ENCODE measurements around the gene PDILT. TPM values are rescaled to one million over a fixed set of nuclear protein-coding genes. Genes with fewer than 3 reads are reported as not detected.
"Not testable (repeated sequence)": the region's sequence is repeated elsewhere in the genome, so short reads cannot be mapped to it uniquely, and the experiment has no call there.

Gene PDILT
- total RNA-seq: not detected

GRCh38 chr16:20404637-20405036 is at the start of gene PDILT:
Gene PDILT (minus strand): TSS chr16:20404737. CDS start chr16:20399300, 5,437 bp downstream.
- intact Hi-C loops (cut with DNase I): no loop called here

DNA sequence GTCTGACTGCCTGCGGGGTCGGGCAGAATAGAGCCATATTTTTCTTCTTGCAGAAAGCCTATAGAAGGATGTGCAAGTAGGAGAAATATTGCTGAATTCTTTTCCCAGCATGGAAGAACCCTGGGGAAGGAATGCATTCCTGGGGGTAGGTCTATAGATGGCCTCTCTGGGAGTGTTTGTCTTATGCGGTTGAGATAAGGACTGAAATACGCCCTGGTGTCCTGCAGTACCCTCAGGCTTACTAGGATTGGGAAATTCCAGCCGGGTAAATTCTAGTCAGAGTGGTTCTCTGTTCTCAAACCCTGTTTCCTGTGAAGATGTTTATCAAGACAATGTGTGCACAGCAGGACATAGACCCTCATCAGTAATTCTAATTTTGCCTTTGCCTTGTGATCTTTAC is 49.1 kb upstream of the PDILT start:
- intact Hi-C loops (cut with DNase I); DNase-seq (ENCODE audit: low spot score); ATAC-seq: not testable (repeated sequence)

More at GRCh38 chr16:20404637-20405036, at the start of gene PDILT:
- ATAC-seq: no peak
- DNase-seq (ENCODE audit: low spot score): no peak

GRCh38 chr16:20451364-20451763 is 46.8 kb upstream of the PDILT start, which contains the start of gene ACSM2A:
Gene ACSM2A (plus strand): TSS chr16:20451521. CDS start chr16:20460115, 8,594 bp downstream.
- DNase-seq (ENCODE audit: low spot score); intact Hi-C loops (cut with DNase I); ATAC-seq: not testable (repeated sequence)

DNA sequence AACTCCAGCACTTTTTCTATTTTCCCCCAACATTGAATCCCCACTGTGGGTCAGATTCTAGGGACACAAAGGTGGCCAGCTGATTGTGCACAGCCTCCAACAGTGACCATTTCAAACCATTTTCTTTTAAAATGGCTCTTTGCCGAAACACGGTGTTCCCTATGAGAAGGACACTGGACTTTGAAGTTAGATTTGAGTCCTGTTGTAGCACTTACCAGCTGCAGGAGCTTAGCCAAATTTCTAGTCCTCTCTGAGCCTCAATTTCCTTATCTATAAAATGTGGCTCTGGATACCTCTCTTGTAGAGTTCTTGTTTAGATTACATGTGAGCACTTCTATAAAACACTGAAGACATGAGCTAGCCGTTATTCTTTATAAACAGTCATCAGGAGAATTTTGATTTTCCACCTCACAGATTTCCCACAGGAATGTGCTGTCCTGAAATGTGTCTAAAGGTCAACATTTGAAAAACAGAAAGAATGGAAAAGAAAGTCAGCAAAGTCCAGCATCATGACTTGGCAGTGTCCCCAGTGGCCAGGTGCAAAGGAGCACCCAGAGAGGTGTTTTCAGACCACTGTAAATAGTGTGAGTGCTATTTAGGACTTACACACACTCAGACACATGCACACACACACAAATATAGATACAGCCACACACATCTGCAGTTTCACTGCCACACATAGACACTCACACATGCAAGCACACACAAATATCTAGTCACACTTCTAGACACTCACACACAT is 42.3 kb upstream of the PDILT start:
- intact Hi-C loops (cut with DNase I); DNase-seq (ENCODE audit: low spot score); ATAC-seq: not testable (repeated sequence)

GRCh38 chr16:20441859-20442258 is 37.3 kb upstream of the PDILT start:
- DNase-seq (ENCODE audit: low spot score); intact Hi-C loops (cut with DNase I); ATAC-seq: not testable (repeated sequence)

- intact Hi-C loops (cut with DNase I): no loop called here
- ATAC-seq (no peak), DNase-seq (ENCODE audit: low spot score) (no peak)
These were observed 36.7 kb upstream of the PDILT start for GRCh38 chr16:20441191-20441590.

GRCh38 chr16:20440731-20441130 is 36.2 kb upstream of the PDILT start:
- DNase-seq (ENCODE audit: low spot score); ATAC-seq; intact Hi-C loops (cut with DNase I): not testable (repeated sequence)

DNA sequence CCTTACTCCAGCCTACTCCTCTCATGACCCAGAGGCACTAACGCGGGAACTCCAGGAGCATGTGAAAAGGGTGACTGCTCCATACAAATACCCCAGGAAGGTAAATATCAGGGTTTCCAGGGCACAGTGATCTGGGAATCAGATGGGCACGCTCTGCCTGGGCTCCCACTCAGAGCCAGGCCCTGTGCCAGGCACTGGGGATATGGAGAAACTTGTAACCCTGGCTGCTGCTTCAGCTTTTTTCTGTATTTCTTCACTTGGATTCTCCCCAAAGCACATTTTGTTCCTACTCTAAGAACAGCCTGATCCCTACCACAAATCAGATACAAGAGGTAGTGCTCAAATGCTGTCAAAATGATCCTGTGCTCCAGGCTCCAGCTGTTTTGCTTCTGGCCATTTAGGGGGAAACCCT is 35.3 kb upstream of the PDILT start:
- intact Hi-C loops (cut with DNase I); DNase-seq (ENCODE audit: low spot score): not testable (repeated sequence)
- ATAC-seq: peak; percentile 79

DNA sequence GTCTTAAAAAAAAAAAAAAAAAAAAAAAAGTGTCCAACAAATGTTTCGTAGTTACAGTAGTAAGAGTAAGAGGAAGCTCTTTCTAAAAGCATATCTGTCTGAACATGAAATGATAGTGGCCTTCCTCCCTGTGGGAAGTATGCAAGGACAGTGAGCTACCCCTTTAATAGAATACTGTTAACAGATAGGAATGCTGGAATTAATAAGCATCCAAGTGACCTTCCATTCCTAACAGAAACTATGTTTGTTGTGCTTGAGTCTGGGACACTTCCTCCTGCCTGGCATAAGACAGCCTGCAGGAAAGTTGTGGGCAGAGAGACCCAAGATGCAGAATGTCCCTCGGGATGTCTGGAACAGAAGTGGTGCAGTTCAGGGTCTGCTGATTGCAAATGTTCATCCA is 34.4 kb upstream of the PDILT start:
- DNase-seq (ENCODE audit: low spot score); intact Hi-C loops (cut with DNase I): not testable (repeated sequence)
- peak; percentile 10 for ATAC-seq

- ATAC-seq (no peak), DNase-seq (ENCODE audit: low spot score) (no peak)
- intact Hi-C loops (cut with DNase I): no loop called here
These were observed 26.4 kb upstream of the PDILT start for GRCh38 chr16:20430948-20431347.

- ATAC-seq; intact Hi-C loops (cut with DNase I); DNase-seq (ENCODE audit: low spot score): not testable (repeated sequence)
These were observed 25.9 kb upstream of the PDILT start for GRCh38 chr16:20430480-20430879.

DNA sequence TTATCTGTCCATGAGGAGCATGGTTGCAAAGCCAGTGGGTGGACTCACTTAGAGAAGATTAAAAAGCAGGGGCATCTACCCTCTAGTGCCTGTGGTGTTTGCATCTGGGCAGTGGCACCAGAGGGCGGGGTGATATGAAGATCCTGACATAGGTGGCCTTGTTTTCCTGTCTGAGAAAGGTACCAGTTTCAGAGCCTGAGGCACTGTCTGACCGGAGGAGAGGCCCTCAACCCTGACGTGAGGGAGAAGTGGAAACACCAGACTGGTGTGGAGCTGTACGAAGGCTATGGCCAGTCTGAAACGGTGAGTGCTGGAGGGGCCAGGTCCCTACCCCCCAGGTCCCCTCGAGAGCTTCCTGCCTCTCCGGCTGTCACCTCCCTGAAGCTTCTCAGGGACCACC is 25.0 kb upstream of the PDILT start:
- DNase-seq (ENCODE audit: low spot score); intact Hi-C loops (cut with DNase I); ATAC-seq: not testable (repeated sequence)

DNA sequence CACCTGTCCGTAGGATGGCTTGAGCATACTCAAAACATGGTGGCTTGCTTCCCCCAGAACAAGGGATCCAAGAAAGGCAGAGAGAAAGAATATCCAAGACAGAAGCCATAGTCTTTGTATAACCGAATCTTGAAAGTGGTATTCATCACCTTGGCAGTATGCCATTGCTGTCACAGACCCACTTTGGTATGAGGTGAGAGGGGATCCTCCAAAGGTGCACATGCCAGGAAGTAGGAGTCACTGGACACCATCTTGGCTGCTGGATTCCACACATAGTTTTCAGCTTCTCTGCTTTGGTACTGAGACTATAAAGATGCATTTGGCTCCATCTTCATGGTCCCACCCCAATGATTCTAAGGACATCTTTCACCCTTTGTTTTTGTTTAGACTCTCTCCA is 22.9 kb upstream of the PDILT start:
- intact Hi-C loops (cut with DNase I); DNase-seq (ENCODE audit: low spot score); ATAC-seq: not testable (repeated sequence)

DNA sequence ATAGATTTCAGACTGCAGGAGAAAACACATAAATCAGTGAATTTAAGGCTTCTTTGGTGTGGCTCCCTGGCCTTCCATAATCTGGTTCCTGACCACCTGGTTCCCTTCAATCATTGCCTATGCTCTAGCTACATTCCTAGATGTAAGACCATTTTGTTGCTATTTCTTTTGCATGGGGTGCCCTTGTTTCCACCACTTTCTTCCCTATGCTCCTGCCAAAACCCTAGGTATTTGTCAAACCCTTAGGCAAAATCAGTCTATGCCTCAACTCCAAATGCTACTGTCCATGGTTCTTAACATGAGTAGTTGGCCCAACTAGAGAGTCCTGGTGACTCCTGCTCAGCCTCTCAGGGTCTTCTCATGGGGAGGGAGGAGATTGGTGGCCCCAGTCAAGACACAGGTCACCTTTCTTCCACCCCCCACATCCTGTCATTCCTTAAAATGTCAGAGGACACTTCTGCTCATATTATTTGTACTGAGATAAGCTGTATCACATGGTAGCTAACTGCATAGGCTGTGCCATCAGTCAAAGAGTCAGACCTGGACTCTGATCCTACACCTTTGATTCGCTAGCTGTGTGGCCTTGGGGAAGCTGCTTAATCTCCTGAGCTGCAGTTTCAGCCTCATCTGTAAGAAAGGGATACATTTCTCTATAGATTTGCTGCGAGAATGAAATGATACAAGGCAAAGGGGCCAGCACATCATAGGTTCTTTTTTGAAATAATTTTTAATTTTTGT is 19.8 kb upstream of the PDILT start:
- ATAC-seq (no peak), DNase-seq (ENCODE audit: low spot score) (no peak)
- intact Hi-C loops (cut with DNase I): no loop called here

DNA sequence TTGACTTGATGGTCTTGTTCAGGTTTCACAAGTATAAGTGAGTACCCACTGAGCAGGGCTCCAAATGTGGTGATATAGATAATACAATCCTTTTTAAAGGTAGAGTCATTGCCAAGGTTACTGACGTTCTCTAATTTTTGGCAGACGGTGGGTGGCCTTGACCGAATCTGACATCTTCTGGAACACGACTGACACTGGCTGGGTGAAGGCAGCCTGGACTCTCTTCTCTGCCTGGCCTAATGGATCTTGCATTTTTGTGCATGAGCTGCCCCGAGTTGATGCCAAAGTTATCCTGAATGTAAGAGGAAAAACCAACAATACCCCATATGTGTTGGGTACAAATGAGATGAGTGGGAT is 19.2 kb upstream of the PDILT start:
- ATAC-seq; DNase-seq (ENCODE audit: low spot score); intact Hi-C loops (cut with DNase I): not testable (repeated sequence)

DNA sequence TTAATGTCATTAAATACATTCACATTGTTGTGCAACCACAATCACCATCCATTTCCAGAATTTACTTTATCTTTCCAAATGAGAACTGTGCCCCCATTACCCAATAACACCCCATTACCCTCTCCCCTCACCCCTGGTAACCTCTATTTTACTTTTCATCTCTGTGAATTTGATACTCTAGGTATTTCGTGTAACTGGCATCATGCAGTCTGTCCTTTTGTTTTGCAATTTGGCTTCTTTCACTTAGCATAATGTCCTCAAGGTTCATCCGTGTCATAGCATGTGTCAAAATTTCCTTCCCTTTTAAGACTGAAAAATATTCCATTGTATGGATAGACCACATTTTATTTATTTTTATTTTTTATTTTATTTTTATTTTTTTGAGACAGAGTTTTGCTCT is 17.2 kb upstream of the PDILT start:
- ATAC-seq; DNase-seq (ENCODE audit: low spot score); intact Hi-C loops (cut with DNase I): not testable (repeated sequence)

- DNase-seq (ENCODE audit: low spot score); intact Hi-C loops (cut with DNase I); ATAC-seq: not testable (repeated sequence)
These were observed 14.6 kb upstream of the PDILT start for GRCh38 chr16:20419093-20419492.

DNA sequence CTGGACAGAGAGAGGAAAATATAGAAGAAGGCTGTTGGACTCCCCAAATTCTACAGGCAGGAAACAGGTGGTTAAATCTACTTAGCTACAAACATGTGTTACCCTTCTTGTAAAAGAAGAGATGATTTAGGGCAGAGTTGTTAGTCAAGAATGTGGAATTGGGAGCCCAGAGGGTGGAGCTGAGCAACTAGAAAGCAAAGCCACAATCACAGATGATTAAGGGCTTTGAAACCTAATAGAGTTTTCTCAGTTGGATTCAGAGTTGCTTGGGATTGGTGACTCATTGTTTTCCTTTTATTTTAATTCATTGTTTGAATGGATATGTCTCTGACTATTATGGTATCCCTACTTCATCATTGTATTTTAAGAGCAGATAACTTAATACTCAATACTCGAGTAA is 11.0 kb upstream of the PDILT start:
- intact Hi-C loops (cut with DNase I): no loop called here
- ATAC-seq (no peak), DNase-seq (ENCODE audit: low spot score) (no peak)

GRCh38 chr16:20411055-20411454 is 6.5 kb upstream of the PDILT start:
- intact Hi-C loops (cut with DNase I): no loop called here
- ATAC-seq: no peak
- DNase-seq (ENCODE audit: low spot score): no peak
